Subcutaneous adipose tissue (tissue), 4 donors: ENCODE data around the gene MRGPRX2. TPM values are rescaled to one million over a fixed set of nuclear protein-coding genes. Genes with fewer than 3 reads are reported as not detected.

Experiments
- CTCF ChIP-seq: fragments of 450-650 bp; IDR thresholded peaks from one replicate; pipeline ENCODE4 v1.5.1; 2016; ENCODE audit warnings: low read depth, mild to moderate bottlenecking, control low read depth, antibody characterized with exemption, moderate library complexity
- total RNA-seq, 4 donors: library from RNA; depleted of rRNA; stranded (reverse); fragments of >200 nt; gene quantifications; one replicate each; pipeline ENCODE4 v1.1.0, GENCODE V29; 2016

Gene MRGPRX2
- total RNA-seq, 4 donors from 2014 or later = 0.17 to 0.66 TPM; not detected in 2

- no peak for TF ChIP-seq CTCF
These were observed 38.6 kb upstream of the MRGPRX2 start for GRCh38 chr11:19099093-19099492.

GRCh38 chr11:19094859-19095258 lies 34.3 kb upstream of the MRGPRX2 start:
- no peak for TF ChIP-seq CTCF

- no peak for TF ChIP-seq CTCF
These were observed 33.5 kb upstream of the MRGPRX2 start for GRCh38 chr11:19093976-19094375.

- TF ChIP-seq CTCF = no peak
These were observed 32.3 kb upstream of the MRGPRX2 start for GRCh38 chr11:19092850-19093249.

- no peak for TF ChIP-seq CTCF
These were observed 31.8 kb upstream of the MRGPRX2 start for GRCh38 chr11:19092342-19092741.

- no peak for TF ChIP-seq CTCF
These were observed 30.8 kb upstream of the MRGPRX2 start for GRCh38 chr11:19091366-19091765.

- TF ChIP-seq CTCF = no peak
These were observed 28.9 kb upstream of the MRGPRX2 start for GRCh38 chr11:19089421-19089820.
